ENCODE measurements around the gene SIGLECL1.
"Not testable (repeated sequence)": the region's sequence is repeated elsewhere in the genome, so short reads cannot be mapped to it uniquely, and the experiment has no call there.

The SIGLECL1 gene

DNA sequence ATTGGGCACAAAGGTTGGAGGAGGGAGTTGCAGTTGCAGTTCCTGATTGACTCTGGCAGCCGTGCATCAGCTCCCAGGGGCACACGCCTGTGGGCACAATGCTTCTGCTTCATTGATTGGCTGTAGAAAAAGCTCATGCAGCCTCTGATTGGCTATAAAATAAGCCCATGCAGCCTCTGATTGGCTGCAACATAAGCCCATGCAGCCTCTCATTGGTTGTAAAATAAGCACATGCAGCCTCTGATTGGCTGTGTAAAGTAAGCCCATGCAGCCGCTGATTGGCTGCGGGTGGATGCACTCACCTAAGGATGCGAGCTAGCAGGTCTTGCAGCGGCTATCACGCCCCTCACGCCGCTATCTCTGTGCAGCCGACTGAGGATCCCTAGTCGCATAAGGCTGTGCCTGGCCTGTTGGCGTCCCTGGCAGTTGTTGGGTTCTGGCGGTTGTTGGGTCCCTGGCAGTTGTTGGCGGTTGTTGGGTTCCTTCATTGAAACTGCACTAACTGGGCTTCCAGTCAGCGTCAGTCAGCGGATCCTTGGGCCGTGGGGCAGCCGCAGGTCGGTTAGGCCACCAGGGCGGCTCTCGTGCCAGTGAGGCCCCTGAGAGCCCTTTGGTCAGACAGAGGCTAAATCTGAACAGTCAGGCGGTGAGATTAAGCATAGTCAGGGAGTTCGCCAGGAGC is at the start of gene SIGLECL1:
SIGLECL1 (plus strand) TSS at position 295 of the 682 bp plus-strand sequence. CDS start 12,993 bp downstream, outside the sequence.
- DNase-seq (ENCODE audit: low read depth in 2 of 2, low spot score in 1 of 2), result no peak

DNA sequence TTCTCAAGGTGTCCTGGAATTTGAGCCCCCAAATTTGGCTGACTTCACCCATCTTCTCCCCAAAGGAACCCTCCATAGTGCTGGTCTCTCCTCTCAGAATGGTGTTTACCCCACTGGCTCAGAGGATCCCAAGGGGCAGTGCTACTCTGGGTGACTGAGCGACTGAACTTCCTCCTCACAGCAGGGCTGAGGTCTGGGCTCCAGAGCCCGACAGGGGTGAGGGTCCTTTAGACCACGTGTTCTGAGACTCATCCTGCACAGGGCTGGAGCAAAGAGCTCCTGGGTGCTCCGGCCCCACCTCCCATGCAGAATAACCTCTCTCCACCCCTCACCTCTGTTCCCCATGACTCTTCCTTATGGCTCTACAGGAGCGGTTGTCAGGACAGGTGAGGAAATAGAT is 49.2 kb upstream of the SIGLECL1 start:
- DNase-seq (ENCODE audit: low read depth in 2 of 2, low spot score in 1 of 2), result no peak

DNA sequence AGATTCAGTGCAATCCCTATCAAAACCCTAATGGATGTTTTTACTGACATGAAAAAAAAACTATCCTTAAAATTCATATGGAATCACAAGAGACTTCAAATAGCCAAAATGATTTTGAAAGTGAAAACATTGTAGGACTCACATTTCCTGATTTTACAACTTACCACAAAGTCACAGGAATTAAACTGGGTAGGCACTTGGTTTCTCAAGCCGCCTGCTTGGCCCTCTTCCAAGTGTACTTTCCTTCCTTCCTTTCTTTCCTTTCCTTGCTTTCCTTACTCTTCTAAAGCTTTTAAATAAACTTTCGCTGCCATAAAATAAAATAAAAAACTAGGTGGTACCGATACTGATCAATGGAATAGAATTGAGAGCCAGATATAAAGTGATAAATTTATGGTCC is 47.0 kb upstream of the SIGLECL1 start:
- no peak for DNase-seq (ENCODE audit: low read depth in 2 of 2, low spot score in 1 of 2)

DNA sequence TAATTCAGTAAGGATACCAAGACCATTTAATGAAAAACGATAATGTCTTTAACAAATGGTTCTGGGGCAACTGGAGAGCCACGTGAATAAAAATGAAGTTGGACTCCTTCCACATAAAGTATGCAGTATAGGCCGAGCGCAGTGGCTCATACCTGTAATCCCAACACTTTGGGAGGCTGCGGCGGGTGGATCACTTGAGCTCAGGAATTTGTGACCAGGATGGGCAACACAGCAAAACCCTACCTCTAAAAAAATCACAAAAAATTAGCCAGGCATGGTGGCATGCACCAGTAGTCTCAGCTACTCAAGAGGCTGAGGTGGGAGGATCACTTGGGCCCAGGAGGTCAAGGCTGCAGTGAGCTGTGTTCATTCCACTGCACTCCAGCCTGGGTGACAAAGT is 46.6 kb upstream of the SIGLECL1 start:
- DNase-seq (ENCODE audit: low read depth in 2 of 2, low spot score in 1 of 2), result no peak

DNA sequence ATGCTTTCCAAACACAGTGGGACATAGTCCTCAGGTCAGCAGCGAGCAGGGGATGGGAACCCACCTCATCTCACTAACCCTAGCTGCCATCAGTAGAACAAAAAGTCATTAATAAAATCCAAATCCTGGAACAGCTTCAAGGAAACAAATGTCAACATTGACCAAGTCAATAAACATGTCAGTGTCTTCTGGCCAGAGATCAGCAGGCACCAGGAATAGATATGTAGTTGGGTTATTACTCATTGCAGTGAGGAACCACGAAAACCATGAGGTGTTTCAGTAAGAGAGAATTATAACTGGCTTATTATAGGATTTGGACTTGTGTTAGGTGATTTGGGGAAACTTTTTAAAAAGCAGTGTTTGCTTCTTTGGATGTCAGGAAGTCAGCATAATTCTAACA is 43.1 kb upstream of the SIGLECL1 start:
- DNase-seq (ENCODE audit: low read depth in 2 of 2, low spot score in 1 of 2), result no peak

DNA sequence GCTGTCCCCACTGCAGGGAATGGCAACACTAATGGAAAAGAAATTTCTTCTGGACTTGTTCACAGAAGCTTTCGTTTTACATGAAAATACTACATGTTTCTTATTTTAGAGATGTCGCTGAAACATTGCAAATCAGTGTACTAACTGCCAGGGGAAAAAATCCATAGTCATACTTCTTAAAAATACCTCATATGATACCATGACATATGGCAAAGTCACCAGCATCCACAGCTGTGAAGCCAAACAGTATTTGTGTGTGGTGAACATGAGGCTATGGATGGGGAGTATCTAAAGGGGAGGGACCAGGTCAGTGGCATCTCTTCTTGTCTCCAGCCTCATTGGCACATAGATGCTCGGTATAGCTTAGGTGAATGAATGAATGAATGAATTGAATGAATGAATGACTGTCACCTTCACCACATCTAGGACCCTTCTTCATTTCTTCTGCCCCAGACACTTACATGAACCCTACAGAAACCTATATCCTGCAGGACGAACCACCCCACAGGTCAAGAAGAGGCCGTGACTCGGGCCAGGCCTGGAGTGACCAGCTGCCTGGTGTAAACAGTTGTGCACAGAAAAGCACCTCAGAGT is 40.6 kb upstream of the SIGLECL1 start:
- no peak for DNase-seq (ENCODE audit: low read depth in 2 of 2, low spot score in 1 of 2)

DNA sequence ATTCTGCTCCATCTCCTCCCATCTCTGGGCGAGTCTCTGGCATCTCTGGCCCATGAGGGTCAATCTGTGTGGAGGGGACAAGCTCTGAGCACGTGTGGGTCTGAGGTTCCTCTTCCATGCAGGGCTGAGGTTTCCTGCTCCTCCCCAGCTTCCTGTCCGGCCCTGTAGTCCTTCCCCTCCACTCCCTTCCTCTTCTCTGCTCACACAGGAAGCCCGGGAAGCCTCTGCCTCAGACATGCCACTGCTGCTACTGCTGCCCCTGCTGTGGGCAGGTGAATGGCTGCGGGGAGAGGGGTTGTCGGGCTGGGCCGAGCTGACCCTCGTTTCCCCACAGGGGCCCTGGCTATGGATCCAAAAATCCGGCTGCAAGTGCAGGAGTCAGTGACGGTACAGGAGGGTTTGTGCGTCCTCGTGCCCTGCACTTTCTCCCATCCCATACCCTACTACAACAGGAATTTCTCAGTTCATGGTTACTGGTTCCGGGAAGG is 40.0 kb upstream of the SIGLECL1 start:
- not testable (repeated sequence) for DNase-seq (ENCODE audit: low read depth in 2 of 2, low spot score in 1 of 2)

DNA sequence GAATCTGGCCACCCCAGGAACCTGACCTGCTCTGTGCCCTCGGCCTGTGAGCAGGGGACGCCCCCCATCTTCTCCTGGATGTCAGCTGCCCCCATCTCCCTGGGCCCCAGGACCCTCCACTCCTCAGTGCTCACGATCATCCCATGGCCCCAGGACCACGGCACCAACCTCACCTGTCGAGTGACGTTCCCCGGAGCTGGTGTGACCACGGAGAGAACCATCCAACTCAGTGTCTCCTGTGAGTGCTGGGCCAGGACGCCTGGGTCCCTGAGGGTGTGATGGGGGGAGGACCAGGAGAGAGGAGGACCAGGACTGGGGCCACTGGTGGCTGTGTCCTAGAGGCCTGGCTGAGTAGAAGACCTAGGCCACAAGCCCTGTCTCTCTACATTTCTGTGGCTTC is 39.0 kb upstream of the SIGLECL1 start:
- no peak for DNase-seq (ENCODE audit: low read depth in 2 of 2, low spot score in 1 of 2)

DNA sequence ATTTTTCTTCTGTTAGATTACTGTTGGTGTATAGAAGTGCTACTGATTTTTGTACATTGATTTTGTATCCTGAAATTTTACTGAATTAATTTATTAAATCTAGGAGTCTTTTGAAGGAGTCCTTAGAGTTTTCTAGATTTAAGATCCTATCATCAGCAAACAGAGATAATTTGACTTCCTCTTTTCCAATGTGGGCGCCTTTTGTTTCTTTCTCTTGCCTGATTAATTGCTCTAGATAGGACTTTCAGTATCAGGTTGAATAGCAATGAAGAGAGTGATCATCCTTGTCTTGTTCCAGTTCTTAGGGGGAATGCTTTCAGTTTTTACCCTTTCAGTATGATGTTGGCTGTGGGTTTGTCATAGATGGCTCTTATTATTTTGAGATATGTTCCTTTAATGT is 31.6 kb upstream of the SIGLECL1 start:
- DNase-seq (ENCODE audit: low read depth in 2 of 2, low spot score in 1 of 2), result no peak

DNA sequence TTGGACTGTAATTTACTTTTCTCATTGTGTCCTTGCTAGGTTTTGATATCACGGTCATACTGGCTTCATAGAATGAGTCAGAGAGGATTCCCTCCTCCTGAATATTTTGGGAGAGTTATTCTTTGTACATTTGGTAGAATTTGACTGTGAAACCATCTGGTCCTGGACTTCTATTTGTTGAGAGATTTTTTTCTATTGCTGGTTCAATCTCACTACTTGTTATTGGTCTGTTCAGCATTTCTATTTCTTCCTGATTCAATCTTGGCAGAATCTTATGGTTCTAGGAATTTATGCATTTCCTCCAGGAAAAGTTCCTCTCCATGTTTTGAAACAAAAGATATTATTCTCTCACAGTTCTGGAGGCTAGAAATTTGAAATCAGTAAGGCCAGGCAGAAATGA is 30.9 kb upstream of the SIGLECL1 start:
- DNase-seq (ENCODE audit: low read depth in 2 of 2, low spot score in 1 of 2), result no peak

DNA sequence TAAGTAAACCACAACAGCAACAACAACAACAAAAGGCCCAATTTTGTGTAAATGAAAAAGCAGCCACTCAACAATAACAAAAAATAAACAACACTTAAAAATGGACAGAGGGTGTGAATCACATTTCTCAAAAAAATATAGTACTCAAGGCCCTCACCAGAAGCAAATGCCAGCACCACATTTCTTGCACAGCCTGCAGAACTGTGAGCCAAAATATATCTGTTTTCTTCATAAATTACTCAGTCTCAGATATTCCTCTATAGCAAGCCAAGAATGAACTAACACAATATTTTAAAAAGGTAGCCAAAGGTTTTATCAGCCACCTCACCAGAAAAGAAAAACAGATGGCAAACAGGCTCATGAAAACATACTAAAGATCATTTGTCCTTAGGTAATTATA is 29.9 kb upstream of the SIGLECL1 start:
- DNase-seq (ENCODE audit: low read depth in 2 of 2, low spot score in 1 of 2), result no peak

DNA sequence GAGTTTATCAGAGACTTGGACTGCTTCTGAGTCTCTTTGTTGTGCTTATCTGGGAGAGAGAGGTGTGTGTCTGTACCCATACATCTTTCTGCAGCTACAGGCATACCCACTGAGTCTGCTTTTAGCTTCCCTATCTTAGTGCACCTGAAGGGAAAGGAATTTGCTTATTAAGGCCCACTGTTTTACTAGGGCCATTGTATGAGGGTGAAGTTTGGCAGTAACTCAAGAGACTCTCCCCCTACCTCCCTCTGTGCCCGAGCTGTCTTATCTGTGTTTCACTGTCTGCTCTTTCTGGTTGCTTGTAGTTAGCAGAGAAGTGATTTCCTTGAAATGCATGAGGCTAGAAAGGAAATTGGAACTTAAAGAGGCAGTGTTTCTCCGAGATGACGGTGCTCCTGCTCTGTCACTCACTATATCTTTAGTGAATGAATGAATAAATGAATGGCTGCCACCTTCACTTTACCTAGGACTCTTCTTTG is 26.7 kb upstream of the SIGLECL1 start:
- DNase-seq (ENCODE audit: low read depth in 2 of 2, low spot score in 1 of 2), result no peak

DNA sequence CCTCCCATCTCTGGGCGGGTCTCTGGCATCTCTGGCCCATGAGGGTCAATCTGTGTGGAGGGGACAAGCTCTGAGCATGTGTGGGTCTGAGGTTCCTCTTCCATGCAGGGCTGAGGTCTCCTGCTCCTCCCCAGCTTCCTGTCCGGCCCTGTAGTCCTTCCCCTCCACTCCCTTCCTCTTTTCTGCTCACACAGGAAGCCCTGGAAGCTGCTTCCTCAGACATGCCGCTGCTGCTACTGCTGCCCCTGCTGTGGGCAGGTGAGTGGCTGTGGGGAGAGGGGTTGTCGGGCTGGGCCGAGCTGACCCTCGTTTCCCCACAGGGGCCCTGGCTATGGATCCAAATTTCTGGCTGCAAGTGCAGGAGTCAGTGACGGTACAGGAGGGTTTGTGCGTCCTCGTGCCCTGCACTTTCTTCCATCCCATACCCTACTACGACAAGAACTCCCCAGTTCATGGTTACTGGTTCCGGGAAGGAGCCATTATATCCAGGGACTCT is 25.9 kb upstream of the SIGLECL1 start, which contains the start of gene CD33:
CD33 (plus strand) TSS at position 183 of the 496 bp plus-strand sequence; CDS start at position 222, 39 bp downstream.
- DNase-seq (ENCODE audit: low read depth in 2 of 2, low spot score in 1 of 2), result not testable (repeated sequence)

DNA sequence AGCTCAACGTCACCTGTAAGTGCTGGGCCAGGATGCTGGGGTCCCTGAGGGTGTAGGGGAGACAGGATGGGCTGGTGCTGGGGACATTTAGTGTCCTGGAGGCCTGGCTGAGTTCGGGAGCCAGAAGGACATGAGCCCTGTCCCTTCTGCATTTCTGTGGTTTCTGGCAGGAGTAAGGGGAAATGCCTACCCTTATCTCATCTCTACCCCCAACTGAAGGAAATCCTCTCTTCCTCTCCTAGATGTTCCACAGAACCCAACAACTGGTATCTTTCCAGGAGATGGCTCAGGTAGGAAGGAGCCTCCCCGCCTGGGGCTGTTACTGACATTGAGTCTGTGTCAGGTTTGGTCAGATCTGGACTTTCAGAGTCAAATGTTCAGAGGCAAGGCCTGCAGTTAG is 24.8 kb upstream of the SIGLECL1 start:
- no peak for DNase-seq (ENCODE audit: low read depth in 2 of 2, low spot score in 1 of 2)

DNA sequence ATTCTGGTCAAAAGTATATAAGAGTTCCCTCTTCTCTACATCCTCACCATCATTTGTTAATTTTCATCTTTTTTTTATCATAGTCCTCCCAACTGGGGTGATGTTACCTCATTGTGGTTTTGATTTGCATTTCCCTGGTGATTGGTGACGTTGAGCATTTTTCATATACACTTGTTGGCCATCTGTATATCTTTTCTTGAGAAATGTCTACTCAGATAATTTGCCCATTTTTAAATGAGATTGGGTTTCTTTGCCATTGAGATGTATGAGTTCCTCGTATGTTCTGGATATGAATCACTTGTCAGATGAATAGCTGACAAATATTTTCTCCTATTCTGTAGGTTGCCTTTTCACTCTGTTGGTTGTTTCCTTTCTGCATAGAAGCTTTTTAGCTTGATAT is 23.6 kb upstream of the SIGLECL1 start:
- DNase-seq (ENCODE audit: low read depth in 2 of 2, low spot score in 1 of 2), result no peak

DNA sequence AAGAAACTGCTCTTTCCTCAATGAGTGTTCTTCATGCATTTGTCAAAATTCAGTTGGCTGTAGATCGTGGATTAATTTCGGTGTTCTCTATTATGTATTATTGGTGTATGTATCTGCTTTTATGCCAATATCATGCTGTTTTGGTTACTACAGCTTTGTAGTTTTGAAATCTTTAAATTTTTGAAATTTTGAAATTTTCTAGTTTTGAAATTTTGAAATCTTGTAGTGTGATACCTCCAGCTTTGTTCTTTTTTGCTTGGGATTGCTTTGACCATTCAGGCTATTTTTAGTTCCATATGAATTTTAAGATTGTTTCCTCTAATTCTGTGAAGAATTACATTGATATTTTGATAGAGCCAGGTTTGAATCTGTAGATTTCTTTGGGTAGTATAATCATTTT is 22.9 kb upstream of the SIGLECL1 start:
- DNase-seq (ENCODE audit: low read depth in 2 of 2, low spot score in 1 of 2), result no peak

DNA sequence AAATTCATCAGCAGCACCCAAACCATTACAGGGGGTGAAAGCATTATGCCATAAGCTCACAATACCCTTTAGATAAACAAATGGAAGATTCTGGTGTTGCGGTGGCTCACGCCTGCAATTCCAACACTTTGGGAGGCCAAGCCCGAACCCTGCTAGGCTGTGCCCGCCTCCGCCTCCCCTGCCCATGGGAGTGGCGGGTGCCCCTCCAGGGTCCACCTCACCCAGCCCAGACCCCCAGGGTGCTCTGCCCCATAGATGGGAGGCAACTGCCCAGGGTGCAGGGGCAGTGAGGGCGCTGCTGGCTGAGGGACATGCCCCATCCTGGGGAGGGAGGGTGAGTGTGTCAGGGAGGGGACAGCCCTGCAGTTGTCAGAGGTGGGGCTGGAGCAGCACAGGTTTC is 10.0 kb upstream of the SIGLECL1 start:
- no peak for DNase-seq (ENCODE audit: low read depth in 2 of 2, low spot score in 1 of 2)

DNA sequence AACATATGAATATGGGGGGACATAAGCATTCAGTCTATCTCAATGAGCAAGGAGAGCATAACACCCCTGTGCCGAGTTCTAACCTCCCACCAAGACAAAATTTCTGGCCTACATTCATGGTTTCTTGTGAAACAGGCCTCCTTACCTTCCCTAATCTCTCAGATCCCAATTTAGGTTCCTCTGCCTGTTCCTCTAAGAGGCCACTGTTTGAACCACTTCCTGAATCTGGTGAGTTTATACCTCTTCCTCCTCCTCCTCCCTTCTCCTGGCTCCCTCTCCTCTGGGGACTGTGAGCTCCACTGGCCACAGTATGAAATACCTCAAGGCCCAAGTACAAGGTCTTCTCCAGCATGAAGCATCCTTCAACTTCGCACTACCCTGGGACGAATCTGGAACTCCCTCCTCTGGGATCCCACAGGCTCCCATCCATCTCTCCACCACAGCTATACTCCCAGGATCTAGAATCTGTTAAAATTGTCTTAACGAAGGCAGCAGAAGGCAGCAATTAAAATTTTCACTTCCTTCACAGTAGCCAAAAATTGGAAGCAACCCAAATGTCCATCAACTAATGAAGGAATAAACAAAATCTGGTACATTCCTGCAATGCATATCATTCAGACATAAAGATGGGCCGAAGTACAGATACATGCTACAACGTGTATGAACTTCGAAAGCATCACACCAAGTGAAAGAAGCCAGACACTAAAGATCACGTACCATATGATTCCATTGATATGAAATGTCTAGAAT is 7.8 kb upstream of the SIGLECL1 start:
- no peak for DNase-seq (ENCODE audit: low read depth in 2 of 2, low spot score in 1 of 2)

DNA sequence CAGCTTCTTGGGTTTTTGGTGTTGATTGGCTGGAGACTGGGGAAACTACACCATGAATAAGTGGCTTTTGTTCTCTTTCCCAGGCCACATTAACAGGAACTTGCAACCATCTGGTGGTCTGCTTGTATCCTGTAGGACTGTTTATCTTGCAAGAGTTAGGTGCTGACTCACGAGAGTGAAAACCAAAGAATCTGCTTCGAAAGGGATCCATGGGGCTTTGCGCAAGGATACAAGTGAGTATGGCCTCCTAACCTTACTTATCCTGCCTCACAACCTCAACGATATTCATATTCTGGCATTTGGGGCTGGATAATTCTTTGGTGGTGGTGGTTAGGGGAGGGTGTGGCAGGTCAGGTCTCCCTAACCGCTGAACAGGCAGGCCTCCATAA is 4.7 kb upstream of the SIGLECL1 start:
- no peak for DNase-seq (ENCODE audit: low read depth in 2 of 2, low spot score in 1 of 2)

DNA sequence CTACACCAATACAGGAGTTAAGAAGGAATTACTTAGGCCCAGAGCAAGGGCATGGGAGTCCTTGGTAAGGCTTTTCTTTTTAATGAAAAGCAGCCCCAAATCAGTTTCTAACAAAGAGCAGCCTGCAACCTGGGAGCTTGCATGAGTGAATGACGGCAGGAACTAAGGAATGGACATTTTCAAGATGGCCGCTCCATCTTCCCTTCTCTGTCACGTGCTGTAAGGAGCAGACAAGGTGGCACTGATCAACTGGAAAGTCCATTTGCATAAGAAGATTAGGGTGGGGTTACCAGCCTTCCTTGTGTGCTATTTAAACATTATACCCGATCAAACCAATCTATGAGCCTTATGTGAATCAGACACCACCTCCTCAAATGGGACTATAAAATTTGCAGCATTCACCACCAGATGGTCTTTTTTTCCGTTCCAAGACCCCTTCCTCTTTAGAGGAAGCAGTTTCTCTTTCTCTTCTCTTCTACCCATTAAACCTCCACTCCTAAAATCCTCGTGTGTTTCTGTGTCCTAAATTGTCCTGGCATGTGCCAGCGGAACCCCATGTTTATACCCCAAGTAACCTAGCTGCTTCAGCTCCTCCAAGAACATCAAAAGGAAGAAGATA is 2.8 kb upstream of the SIGLECL1 start:
- DNase-seq (ENCODE audit: low read depth in 2 of 2, low spot score in 1 of 2), result no peak

DNA sequence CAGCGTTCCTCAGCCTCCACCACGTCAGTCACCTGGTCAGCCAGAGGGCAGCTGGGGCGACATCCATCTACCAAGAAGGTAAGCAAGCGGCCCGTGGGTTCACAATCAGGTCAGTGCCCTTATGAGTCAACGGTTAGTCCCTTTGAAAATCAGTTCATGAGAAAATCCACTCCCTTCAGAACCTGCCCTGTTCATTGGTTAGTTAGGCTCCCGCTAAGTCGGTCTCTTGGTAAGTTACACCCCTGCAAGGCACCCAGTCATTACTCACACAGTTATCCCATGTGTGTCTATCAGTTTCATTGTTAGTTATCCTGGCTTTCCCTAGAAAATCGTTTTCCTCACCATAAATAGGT is 564 bp downstream of the SIGLECL1 start:
- DNase-seq (ENCODE audit: low read depth in 2 of 2, low spot score in 1 of 2), result no peak
